Fibroblast of mammary gland (primary cell): ENCODE results near the gene DGCR2.

Experiments
- DNase-seq: peaks from one replicate; pipeline ENCODE4 v3.0.0-alpha.2; 2010; ENCODE audit warnings: low read depth
- H3K4me3 ChIP-seq: 2 replicates; pipeline ENCODE4 v1.5.1; 2011; ENCODE audit warnings: low read depth, mild to moderate bottlenecking, low read length, moderate library complexity; ENCODE audit not compliant: control insufficient read depth
- CTCF ChIP-seq: conservative IDR thresholded peaks from 2 replicates; pipeline ENCODE4 v1.5.1; 2011; ENCODE audit warnings: low read depth, low read length, inconsistent platforms; ENCODE audit not compliant: control insufficient read depth, insufficient read depth

Gene DGCR2

DNA sequence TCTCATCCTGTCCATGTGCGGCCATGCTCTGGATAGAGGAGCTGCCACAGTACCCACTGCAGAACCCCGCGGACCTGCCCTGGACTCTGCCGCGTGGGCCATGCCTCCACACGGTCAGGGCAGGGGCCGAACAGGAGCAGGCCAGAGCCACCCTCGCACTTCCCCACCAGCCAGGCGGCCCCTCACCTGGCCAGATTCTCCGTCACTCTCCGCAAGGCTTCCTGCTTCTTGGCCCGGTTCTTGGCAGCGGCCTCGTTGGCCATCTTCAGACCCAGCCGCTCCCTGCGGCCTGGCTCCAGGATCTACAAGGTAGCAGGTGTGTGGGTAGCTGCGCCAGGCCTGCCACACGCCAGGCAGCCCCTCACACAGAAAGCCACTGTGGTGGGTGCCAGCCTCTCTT lies 12.7 kb upstream of the DGCR2 start:
- TF ChIP-seq CTCF, result no peak
- H3K4me3 ChIP-seq, result no peak overlapping the region
- DNase-seq, result no peak

- no peak for DNase-seq
- H3K4me3 ChIP-seq, result no peak overlapping the region
- TF ChIP-seq CTCF, result no peak
Measured at GRCh38 chr22:19134176-19134831, 12.1 kb upstream of the DGCR2 start.

GRCh38 chr22:19133561-19133960 lies 11.3 kb upstream of the DGCR2 start:
- TF ChIP-seq CTCF, result no peak
- DNase-seq, result no peak
- no peak overlapping the region for H3K4me3 ChIP-seq

- no peak overlapping the region for H3K4me3 ChIP-seq
- TF ChIP-seq CTCF, result no peak
- DNase-seq, result no peak
Measured at GRCh38 chr22:19132693-19133400, 10.6 kb upstream of the DGCR2 start.

- no peak for TF ChIP-seq CTCF
- no peak for DNase-seq
Measured at GRCh38 chr22:19132153-19132552, 9.9 kb upstream of the DGCR2 start.

DNA sequence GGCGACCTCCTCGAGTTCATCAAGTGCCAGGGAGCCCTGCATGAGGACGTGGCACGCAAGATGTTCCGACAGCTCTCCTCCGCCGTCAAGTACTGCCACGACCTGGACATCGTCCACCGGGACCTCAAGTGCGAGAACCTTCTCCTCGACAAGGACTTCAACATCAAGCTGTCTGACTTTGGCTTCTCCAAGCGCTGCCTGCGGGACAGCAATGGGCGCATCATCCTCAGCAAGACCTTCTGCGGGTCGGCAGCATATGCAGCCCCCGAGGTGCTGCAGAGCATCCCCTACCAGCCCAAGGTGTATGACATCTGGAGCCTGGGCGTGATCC lies 9.4 kb upstream of the DGCR2 start:
- no peak for DNase-seq
- TF ChIP-seq CTCF, result no peak
- H3K4me3 ChIP-seq, result no peak overlapping the region

More at GRCh38 chr22:19132153-19132552, 9.9 kb upstream of the DGCR2 start:
- H3K4me3 ChIP-seq, result no peak overlapping the region
